ENCODE results near the gene DNAH1. TPM values are rescaled to one million over a fixed set of nuclear protein-coding genes. Genes with fewer than 3 reads are reported as not detected.

Gene DNAH1
- total and polyA plus RNA-seq, 2 of the 4 experiments (the other 2 are of a cell fraction) = 2.0 to 4.0 TPM

DNA sequence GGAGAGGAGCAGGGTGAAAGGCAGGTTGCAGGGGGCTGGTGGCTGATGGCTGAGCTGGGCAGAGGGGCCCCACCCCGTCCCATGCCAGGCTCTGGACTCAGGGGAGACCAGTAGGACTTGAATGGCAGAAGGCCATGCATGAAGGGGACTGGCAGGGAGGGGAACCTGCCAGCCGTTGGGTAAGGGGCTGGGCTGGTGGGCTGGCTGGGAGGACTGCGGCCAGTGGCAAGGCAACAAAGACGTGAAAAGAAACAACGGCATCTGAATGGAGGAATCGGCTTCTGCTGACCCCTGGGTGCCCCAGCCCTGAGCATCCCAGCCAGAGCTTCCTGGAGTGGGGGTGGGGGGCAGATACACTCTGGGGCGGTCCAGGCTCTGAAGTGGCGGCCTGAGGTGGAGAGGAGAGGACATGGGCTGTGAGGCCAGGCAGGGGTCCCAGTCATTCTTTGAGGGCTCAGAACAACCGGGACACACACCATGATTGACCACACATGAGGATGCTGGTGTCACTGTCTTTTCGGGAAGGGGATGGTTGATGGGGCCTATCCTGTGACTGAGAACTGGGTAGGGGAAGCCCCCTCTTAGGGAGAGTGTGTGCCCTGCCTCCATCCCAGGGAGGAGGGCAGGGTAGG lies 16.8 kb upstream of the DNAH1 start:
- H3K4me3 ChIP-seq (ENCODE audit: insufficient read depth, low read depth, low read length) = no peak overlapping the region
- dilution Hi-C loops (cut with HindIII; ENCODE audit: low sequenced_read_pairs, unreplicated experiment) = no loop called here
- no peak overlapping the region for H3K27ac ChIP-seq (ENCODE audit: insufficient read depth, low read length)

More for the DNA sequence above, 16.8 kb upstream of the DNAH1 start:
- Histone ChIP-seq H4K5ac (ENCODE audit: low read depth, low read length) (no peak overlapping the region), H3K18ac (ENCODE audit: low read depth, low read length) (no peak overlapping the region), H3K27me3 (ENCODE audit: control insufficient read depth, insufficient read depth, low read length) (no peaks in the 10 kb centered on the region; the same call in 1 of the 2 replicates), H2BK120ac (ENCODE audit: low read depth, low read length) (no peak overlapping the region), H3K79me1 (ENCODE audit: low read depth in 1 of 2, low read length in 2 of 2) (no peaks in the 10 kb centered on the region), H3K23ac (ENCODE audit: low read depth, low read length) (no peak overlapping the region), H3K14ac (replicated peaks; ENCODE audit: low read depth, low read length) (no peak overlapping the region), H3K36me3 (ENCODE audit: control insufficient read depth, insufficient read depth, low read length) (no peaks in the 10 kb centered on the region), H3K4me1 (ENCODE audit: control insufficient read depth, insufficient read depth, low read length) (peaks cover 11% of the 10 kb centered on the region), H3K4ac (ENCODE audit: low read depth, low read length) (no peak overlapping the region), H2BK20ac (ENCODE audit: low read depth, low read length) (no peak overlapping the region), H2AK5ac (ENCODE audit: low read depth, low read length) (peak overlapping the region; percentile 10), H3K4me2 (ENCODE audit: low read depth, low read length) (no peak overlapping the region), H2AFZ (replicated peaks; ENCODE audit: low read length, poor library complexity) (peak overlapping the region; percentile 28), H2AK9ac (replicated peaks; ENCODE audit: low read depth, low read length, poor library complexity) (peak overlapping the region; percentile 48), H4K91ac (ENCODE audit: insufficient read depth, low read depth, low read length) (peak overlapping the region; percentile 36; the same call in 1 of the 2 replicates), H3K9me3 (ENCODE audit: control insufficient read depth, insufficient read depth, low read length) (no peaks in the 10 kb centered on the region), H2BK5ac (ENCODE audit: low read depth, low read length, poor library complexity, severe bottlenecking) (no peak overlapping the region), H2BK15ac (ENCODE audit: low read depth, low read length) (no peak overlapping the region), H3K9ac (ENCODE audit: low read depth, low read length) (no peak overlapping the region), H3K56ac (ENCODE audit: extremely low read depth, insufficient read depth, low read length) (no peak overlapping the region), H3K9me1 (ENCODE audit: insufficient read depth, low read length) (peaks cover 4% of the 10 kb centered on the region), H4K20me1 (ENCODE audit: insufficient read depth, low read length) (no peaks in the 10 kb centered on the region; the same call in 1 of the 2 replicates), H4K8ac (ENCODE audit: low read depth in 2 of 2, low read length in 2 of 2) (no peak overlapping the region)
- CTCF ChIA-PET = interaction anchor here (0.9 to 1.3 kb wide), 2 partner anchors 40 to 79 kb away, joined by 3 to 6 read pairs; no protein-coding TSS in a partner anchor
- no TSS peak for BruUV-seq (replicated peaks)
- ATAC-seq (ENCODE audit: low read depth) (peak; percentile 12), DNase-seq (no peak)
- intact Hi-C loops (cut with micrococcal nuclease) (no loop called here), in situ Hi-C loops (cut with MboI; ENCODE audit: low sequenced_read_pairs) (no loop called here)
- TF ChIP-seq MAZ (IDR thresholded peaks at IDR 0.05; ENCODE audit: borderline replicate concordance, low read depth, low read length) = no peak
- no peak for TF ChIP-seq MXI1 (IDR thresholded peaks at IDR 0.05; ENCODE audit: borderline replicate concordance, low read depth, low read length)
- TF ChIP-seq SMC3 (IDR thresholded peaks at IDR 0.05; ENCODE audit: low read depth, low read length) = no peak
- 54% methylated on average over 4 of the region's 10 CpGs; no CpG with 5 or more reads in 1 of the 2 experiments for WGBS, 2 experiments (ENCODE audit: extremely low coverage in 2 of 2, insufficient read length in 1 of 2)
- POLR2A ChIA-PET (ENCODE audit: unreplicated experiment) = interaction anchor here (0.5 kb wide), 1 partner anchor 331 kb away, joined by 8 read pairs; no protein-coding TSS in a partner anchor
